ENCODE measurements around the gene UPK2.

- TF ChIP-seq CTCF (IDR thresholded peaks at IDR 0.05; ENCODE audit: low read length) = no peak
- no peak for TF ChIP-seq EZH2 (IDR thresholded peaks at IDR 0.05; ENCODE audit: borderline replicate concordance, low read length)
These were observed 19.9 kb downstream of the UPK2 start for GRCh38 chr11:118975771-118976709.

Data from OCI-LY1 (cell line).